Stimulated activated naive CD4-positive, alpha-beta T cell (primary cell): ENCODE measurements around the gene ZFAND3.

Experiments
- DNase-seq, 6 experiments: peaks; one replicate each; lab custom pipeline; 2025; lab: John Stamatoyannopoulos, UW

Gene ZFAND3

GRCh38 chr6:38187325-38187724 is 367.8 kb downstream of the ZFAND3 start:
- DNase-seq, result no peak

- no peak for DNase-seq
Measured at GRCh38 chr6:38187811-38188590, 368.5 kb downstream of the ZFAND3 start.

- no peak for DNase-seq
Measured at GRCh38 chr6:38188677-38189335, 369.3 kb downstream of the ZFAND3 start.

- DNase-seq, result no peak
Measured at GRCh38 chr6:38191418-38191817, 371.9 kb downstream of the ZFAND3 start.

- DNase-seq, result no peak
Measured at GRCh38 chr6:38192011-38192410, 372.5 kb downstream of the ZFAND3 start.

GRCh38 chr6:38192487-38192886 is 373.0 kb downstream of the ZFAND3 start:
- no peak for DNase-seq

GRCh38 chr6:38193051-38193450 is 373.5 kb downstream of the ZFAND3 start:
- no peak for DNase-seq

- no peak for DNase-seq
Measured at GRCh38 chr6:38193481-38194281, 374.2 kb downstream of the ZFAND3 start.

- no peak for DNase-seq
Measured at GRCh38 chr6:38194282-38194572, 374.7 kb downstream of the ZFAND3 start.

- DNase-seq, result no peak
Measured at GRCh38 chr6:38194589-38194988, 375.1 kb downstream of the ZFAND3 start.

- DNase-seq, result no peak
Measured at GRCh38 chr6:38195113-38195635, 375.6 kb downstream of the ZFAND3 start.

GRCh38 chr6:38198219-38198618 is 378.7 kb downstream of the ZFAND3 start:
- no peak for DNase-seq
